ENCODE data around the gene MAP4K4.
"Not testable (repeated sequence)": the region's sequence is repeated elsewhere in the genome, so short reads cannot be mapped to it uniquely, and the experiment has no call there.

Gene MAP4K4

DNA sequence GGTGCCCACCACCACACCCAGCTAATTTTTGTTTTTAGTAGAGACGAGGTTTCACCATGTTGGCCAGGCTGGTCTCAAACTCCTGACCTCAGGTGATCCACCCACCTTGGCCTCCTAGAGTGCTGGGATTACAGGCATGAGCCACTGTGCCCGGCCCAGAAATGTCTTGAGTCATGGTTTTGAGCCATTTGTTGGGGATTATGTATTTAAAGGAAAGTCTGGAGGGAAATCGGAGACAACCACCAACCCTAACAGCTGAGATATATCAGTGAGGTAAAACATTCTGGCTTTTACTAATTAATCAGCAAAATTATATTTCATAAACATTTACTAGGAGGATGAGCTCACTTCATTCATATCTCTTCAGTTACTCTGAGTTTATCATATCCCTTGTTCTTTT is 72.2 kb downstream of the MAP4K4 start:
- not testable (repeated sequence) for DNase-seq

DNA sequence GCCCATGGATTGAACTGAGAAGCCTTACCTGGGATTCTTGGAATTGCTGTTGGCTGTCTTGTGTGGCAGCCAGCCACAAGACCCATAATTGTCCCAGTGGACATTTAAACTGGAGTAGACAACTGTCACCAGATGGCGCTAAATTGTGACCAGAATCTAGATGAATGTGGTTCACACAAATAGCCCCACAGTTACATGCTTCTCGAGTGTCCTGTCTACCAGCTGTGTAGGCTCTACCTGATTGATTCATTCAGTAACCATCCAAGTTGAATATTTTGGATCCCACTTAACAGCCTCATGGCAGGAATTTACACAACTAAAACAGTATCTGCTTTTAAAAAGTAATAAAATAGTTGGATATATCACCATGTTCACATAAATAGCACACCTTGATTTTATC is 73.2 kb downstream of the MAP4K4 start:
- DNase-seq = peak; percentile 55

- no peak for DNase-seq
Measured at GRCh38 chr2:101771227-101771902, 73.9 kb downstream of the MAP4K4 start.

DNA sequence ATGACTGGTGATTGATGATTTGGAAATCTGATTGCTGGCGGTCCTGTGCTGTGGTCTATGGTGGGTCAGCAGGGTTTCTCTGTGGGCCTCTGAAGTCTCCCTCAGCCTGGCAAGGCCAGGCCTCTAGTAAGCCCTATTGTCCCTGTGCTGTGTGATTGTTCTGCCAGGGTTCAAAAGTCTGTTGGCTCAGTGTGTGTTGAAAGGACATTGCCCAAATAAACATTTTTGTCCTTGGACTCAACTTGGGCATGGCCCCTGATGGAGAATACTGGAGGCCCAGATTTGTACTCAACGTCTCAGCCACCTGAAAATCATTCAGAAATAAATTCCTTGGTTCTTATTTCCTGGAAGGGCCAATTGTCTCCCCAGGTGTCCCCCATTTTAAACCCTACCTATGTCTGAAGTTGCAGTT is 74.4 kb downstream of the MAP4K4 start:
- DNase-seq = no peak

- DNase-seq = no peak
Measured at GRCh38 chr2:101773137-101773536, 75.6 kb downstream of the MAP4K4 start.

DNA sequence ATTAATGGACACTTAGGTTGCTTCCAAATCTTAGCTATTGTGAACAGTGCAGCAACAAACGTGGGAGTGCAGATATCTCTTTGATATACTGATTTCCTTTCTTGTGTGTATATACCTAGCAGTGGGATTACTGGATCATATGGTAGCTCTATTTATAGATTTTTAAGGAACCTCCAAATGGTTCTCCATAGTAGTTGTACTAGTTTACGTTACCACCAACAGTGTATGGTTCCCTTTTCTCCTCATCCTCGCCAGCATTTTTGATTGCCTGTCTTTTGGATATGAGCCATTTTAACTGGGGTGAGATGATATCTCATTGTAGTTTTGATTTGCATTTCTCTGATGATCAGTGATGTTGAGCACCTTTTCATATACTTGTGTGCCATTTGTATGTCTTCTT is 76.5 kb downstream of the MAP4K4 start:
- peak; percentile 28 for DNase-seq

DNA sequence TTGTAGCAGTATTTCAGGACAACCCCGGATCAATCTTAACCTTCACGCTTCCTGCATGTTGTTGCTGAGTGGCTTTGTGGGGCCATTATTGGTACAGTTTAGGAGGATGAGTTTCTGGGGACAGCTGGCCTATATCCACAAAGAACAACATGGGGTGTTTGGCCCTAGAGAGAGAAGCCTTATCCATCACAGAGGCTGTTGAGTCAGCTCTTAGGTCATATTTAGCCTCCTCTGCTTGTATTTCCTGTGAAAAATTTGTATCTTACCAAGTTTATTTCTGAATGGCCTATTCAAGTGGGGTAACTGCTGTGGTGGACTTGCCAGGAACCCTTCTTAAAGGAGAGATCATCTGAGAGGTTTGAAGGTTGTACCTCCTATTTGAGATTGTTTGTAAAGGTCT is 77.6 kb downstream of the MAP4K4 start:
- DNase-seq = peak; percentile 22

DNA sequence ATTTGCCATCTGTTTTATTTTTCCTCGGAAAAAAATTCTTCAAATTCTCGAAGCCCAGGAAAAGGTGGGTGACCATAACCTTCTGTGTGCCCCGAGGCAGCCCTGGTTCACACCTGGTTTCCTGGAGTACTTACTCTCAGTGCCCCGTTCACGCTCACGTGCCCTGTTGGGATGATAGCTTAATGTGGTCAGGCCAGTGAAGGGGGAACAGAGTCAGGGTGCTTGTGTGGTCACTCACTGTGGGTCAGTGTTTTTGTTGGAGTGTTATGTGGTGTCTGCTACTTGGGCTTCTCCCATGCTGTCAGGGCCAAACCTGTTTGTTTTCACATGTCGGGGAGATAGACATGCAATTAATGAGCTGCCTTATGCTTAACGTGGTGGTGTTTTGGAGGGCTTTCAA is 78.1 kb downstream of the MAP4K4 start:
- DNase-seq = no peak

GRCh38 chr2:101776172-101777043 is 78.9 kb downstream of the MAP4K4 start:
- no peak for DNase-seq

- DNase-seq = no peak
Measured at GRCh38 chr2:101777337-101777736, 79.8 kb downstream of the MAP4K4 start.

DNA sequence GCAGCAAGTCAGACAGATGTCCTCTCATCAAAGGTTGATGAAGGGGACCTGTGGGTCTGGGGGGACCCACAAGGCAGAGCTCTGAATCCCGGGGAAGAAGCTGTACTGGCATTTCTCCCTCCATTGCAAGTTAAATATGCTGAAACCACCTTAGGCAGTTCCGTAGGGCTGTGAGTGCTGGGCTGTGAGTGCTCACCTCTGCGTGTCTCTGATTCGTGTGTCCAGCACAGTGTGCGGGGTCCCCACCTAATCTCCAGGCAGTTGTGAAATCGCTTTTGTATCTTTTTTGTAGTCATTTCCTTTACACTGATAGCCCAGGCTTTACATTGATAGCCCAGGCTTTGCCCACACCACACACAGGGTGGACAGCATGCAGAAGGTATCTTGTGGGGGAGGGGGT is 80.6 kb downstream of the MAP4K4 start:
- no peak for DNase-seq

- no peak for DNase-seq
Measured at GRCh38 chr2:101779190-101779589, 81.7 kb downstream of the MAP4K4 start.

DNA sequence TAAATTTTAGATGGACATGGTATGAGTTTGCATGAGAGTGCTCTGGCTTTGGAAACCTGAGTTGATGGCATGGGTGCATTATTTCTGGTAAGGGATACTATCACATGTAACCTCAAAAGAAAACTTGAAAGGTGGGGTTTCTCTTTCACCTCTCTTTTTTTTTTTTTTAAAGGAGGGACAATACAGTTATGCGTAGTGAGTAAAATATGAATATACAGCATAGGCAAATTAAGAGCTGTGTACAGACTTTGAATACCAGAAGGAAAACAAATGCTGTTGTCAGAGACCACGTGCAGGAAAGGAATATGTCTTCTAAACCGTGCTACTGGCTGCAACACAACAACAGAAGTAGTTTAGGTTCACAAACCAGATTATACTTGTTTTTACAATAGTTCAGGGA is 82.1 kb downstream of the MAP4K4 start:
- DNase-seq = no peak

DNA sequence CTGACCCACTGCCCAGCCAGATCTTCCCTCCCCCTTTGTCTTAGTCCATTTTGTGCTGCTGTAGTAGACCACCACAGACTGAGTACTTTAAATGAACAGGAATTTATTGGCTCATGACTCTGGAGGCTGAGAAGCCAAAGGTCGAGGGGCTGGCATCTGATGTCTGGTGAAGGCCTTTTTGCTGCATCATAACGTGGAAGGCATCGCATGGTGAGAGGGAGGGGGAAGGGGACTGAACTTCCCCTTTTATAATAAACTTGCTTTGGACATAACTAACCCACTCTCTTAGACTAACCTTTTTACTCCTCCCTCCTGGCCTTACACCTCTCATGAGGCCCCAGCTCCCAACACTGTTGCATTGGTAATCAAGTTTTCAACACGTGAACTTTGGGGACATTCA is 83.8 kb downstream of the MAP4K4 start:
- peak; percentile 60 for DNase-seq

DNA sequence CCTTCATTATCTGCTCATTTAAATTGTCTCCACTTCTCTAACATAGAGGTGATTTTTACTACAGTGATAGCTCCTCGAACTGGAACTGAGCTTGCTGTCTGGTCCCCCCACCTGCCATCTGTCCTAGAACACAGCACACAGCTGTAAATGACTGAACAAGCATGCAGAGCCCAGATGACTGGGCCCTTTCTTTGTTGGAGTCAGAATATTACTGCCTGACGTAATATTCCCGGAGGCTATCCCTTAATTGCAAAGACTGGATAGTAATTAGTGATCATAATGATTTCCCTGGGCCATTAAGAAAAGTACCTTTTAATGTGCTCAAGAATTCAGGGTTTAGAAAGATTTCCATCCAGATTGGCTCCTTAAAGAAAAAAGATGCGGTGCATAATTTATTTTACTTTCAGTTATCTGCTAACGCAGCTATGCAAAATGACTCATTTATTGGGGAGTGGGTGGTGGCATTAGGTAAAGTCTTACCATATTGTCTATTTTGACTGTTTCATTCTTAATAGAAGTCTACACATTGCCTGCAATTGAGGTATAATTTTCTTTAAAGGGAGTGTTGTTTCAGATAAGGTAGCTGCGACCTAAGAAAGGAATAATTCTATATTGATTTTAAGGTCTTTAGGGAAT is 84.4 kb downstream of the MAP4K4 start:
- no peak for DNase-seq

GRCh38 chr2:101782427-101782792 is 84.9 kb downstream of the MAP4K4 start:
- no peak for DNase-seq

- no peak for DNase-seq
Measured at GRCh38 chr2:101787097-101787496, 89.6 kb downstream of the MAP4K4 start.

- DNase-seq = no peak
Measured at GRCh38 chr2:101788565-101788964, 91.1 kb downstream of the MAP4K4 start.

DNA sequence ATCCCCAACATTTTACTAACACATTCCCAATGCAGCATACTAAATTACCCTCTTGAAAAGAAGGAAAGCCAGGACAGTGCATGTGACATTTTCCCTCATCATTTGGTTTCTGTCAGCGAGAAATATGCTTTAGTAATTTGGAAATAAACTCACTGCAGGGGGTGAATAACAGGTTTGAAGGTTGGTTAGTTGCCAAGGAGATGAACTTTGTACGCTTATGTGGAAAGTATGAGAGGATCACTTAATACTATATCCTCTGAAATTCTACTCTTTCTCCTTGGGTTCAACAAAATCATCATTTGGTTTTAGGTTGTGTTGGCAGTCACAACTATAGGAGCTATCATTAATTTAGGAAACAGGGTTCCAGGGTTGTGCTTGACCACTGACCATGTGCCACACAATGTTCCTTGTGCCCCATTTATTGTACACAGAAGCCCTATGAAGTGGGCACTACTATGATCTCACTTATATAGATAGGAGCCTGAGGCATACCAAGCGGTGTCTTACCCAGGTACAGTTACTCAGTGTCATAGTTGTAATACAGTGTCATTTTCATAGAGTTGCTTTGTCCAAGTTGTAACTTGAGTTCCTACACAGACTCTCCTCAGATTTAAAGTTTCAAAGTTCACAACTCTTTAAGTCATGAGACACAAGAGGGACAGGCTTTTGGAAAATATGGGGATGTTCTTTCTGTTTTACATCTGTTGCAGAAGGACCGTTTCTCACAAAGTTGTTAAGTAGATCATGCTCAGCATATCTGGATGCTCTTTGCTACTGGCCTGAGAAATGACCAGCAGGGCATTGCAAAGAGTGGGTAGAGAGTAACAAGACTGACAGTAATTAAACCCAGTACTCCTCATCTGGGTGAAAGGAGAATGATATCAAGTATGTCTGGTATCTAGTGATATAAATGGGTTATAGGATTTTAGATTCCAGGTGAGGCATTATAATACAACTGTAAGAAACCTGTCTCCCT is 91.8 kb downstream of the MAP4K4 start:
- DNase-seq = no peak

GRCh38 chr2:101790416-101790815 is 92.9 kb downstream of the MAP4K4 start:
- no peak for DNase-seq

GRCh38 chr2:101790857-101791256 is 93.3 kb downstream of the MAP4K4 start:
- no peak for DNase-seq

GRCh38 chr2:101792208-101792607 is 94.7 kb downstream of the MAP4K4 start:
- DNase-seq = no peak

Data from suppressor macrophage treated with lipopolysaccharide for 4 hours (primary cell).